Esophagus squamous epithelium (tissue), 4 donors: ENCODE data around the gene LYZL6.

Source experiments
- CTCF ChIP-seq, 6 experiments: fragments of 450-650 bp in 4 of 6; fragments of 200-600 bp in 2 of 6; sonication (generic) in 2 of 6; IDR thresholded peaks; one replicate each; pipeline ENCODE4 v1.5.1; 2016 to 2019; ENCODE audit warnings: antibody characterized with exemption in 6 of 6, mild to moderate bottlenecking in 4 of 6, moderate library complexity in 4 of 6
- POLR2A ChIP-seq, 4 donors: fragments of 450-650 bp; IDR thresholded peaks; one replicate each; pipeline ENCODE4 v1.6.1; 2017; ENCODE audit warnings: antibody characterized with exemption in 4 of 4, mild to moderate bottlenecking in 4 of 4, moderate library complexity in 3 of 4

DNA sequence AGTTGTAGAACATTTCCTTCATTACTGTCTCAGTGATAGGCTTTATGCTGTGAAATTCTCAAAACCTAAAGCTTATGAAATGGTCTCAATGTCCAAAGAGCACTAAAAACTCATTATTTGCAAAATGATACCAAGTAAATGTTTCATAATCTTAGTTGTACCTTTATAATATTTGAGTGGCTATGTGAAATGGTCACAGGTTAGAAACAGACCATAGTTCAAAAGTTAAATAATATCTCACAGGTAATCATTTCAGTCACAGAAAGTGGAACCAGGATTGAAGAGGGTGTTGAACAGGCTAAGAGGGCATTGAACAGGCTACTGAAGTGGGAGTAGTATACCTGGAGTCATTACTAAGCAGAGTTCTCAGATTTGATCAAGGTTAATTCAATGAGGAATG is 15.8 kb downstream of the LYZL6 start:
- no peak for TF ChIP-seq POLR2A (IDR thresholded peaks at IDR 0.05)
- TF ChIP-seq CTCF (IDR thresholded peaks at IDR 0.05) = no peak
